Endothelial cell of umbilical vein (primary cell): ENCODE results near the gene EML6.

Experiments used
- CTCF ChIP-seq, 2 donors: IDR thresholded peaks; 1 replicate in 1 of 2; 2 replicates in 1 of 2; pipeline ENCODE4 v1.5.1; 2011; ENCODE audit warnings: low read length in 2 of 2, mild to moderate bottlenecking in 2 of 2, moderate library complexity in 2 of 2, control low read depth in 1 of 2, inconsistent platforms in 1 of 2, low read depth in 1 of 2; ENCODE audit not compliant: insufficient read depth in 1 of 2; ENCODE audit errors: extremely low read depth in 1 of 2
- EZH2 ChIP-seq: IDR thresholded peaks from 2 replicates; pipeline ENCODE4 v1.6.1; 2012; ENCODE audit warnings: borderline replicate concordance, low read depth, mild to moderate bottlenecking, moderate library complexity, low read length, inconsistent platforms; ENCODE audit not compliant: severe bottlenecking
- FOS ChIP-seq: IDR thresholded peaks from 2 replicates; pipeline ENCODE4 v1.6.1; 2011; ENCODE audit warnings: mild to moderate bottlenecking, low read length, moderate library complexity, borderline replicate concordance; ENCODE audit not compliant: insufficient read depth
- GATA2 ChIP-seq: IDR thresholded peaks from 2 replicates; pipeline ENCODE4 v1.7.0; 2011; ENCODE audit warnings: low read depth, mild to moderate bottlenecking, moderate library complexity, mixed read lengths, low read length; ENCODE audit not compliant: insufficient read length, insufficient read depth
- JUN ChIP-seq: IDR thresholded peaks from 2 replicates; pipeline ENCODE4 v1.6.1; 2011; ENCODE audit warnings: borderline replicate concordance, low read depth; ENCODE audit not compliant: insufficient read length, insufficient read depth
- MAX ChIP-seq: IDR thresholded peaks from 2 replicates; pipeline ENCODE4 v1.6.1; 2011; ENCODE audit not compliant: insufficient read depth, insufficient read length
- MYC ChIP-seq: IDR thresholded peaks from one replicate; pipeline ENCODE4 v1.6.1; 2011; ENCODE audit warnings: mild to moderate bottlenecking, low read depth, low read length
- POLR2A ChIP-seq: IDR thresholded peaks from 2 replicates; pipeline ENCODE4 v1.6.1; 2012; ENCODE audit warnings: low read depth, mild to moderate bottlenecking, control low read depth, low read length
- POLR2AphosphoS5 ChIP-seq: IDR thresholded peaks from 2 replicates; pipeline ENCODE4 v1.6.1; 2012; ENCODE audit warnings: low read depth, mild to moderate bottlenecking, control low read depth, low read length, moderate library complexity; ENCODE audit not compliant: insufficient read depth

GRCh38 chr2:54925022-54925421 lies 201.6 kb downstream of the EML6 start:
- TF ChIP-seq POLR2AphosphoS5 (no peak), CTCF (IDR thresholded peaks at IDR 0.05; ENCODE audit: extremely low read depth in 1 of 2, insufficient read depth in 1 of 2, low read depth in 1 of 2, low read length in 2 of 2) (no peak), EZH2 (no peak), POLR2A (no peak), GATA2 (no peak), MAX (no peak), FOS (no peak), JUN (no peak), MYC (no peak)
